ENCODE results near the gene MAEA. TPM values are rescaled to one million over a fixed set of nuclear protein-coding genes. Genes with fewer than 3 reads are reported as not detected.

The MAEA gene
- total and polyA plus RNA-seq, 2 of the 8 experiments (the other 6 are each of a cell fraction or from before 2014, with no cell fraction given) = 75.8 to 133 TPM

DNA sequence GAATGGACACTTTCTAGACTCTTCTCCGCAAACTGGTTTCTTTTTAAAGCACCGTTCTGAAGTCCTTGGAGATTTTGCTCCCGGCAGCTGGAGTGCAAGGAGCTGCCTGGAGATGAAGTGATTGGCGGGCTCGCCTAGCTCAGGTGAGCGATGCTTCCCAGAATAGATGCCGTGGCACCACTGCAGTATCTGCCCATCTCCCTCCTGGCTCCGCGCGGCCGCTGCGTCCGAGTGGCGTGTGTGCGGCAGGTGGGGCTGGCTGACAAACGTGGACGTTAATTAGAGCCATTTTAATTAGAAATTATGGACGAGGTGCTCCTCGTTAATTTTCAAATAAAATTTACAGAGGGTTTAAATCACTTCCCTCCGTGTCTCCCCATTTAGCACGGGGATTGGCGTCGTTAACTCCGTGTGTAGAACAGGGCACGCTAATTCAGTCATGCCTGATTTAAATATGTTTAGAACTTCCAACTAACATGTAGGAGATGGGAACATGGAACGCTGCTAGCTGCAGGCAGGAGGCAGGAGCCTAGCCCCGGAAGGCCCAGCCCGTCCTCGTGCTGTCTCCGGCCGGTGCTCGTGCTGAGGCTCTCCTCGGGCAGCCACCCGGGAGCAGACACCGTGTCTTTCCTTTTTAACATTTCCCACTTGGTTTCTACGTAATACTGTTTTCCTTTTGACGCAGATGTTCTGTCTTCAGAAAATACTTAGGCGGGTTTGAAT lies 68.9 kb downstream of the MAEA start:
- H3K79me2 ChIP-seq (ENCODE audit: control insufficient read depth in 1 of 2, insufficient read depth in 2 of 2, low read length in 2 of 2) = no peaks in the 10 kb centered on the region
- H3K14ac ChIP-seq (ENCODE audit: insufficient read length) = no peak overlapping the region
- no peak overlapping the region for H2BK20ac ChIP-seq (ENCODE audit: low read length)
- H2BK5ac ChIP-seq (ENCODE audit: low read depth, low read length) = no peak overlapping the region
- H3K4me3 ChIP-seq (ENCODE audit: extremely low read depth in 1 of 4, insufficient read depth in 2 of 4, low read depth in 3 of 4, low read length in 4 of 4) = no peak overlapping the region
- H4K91ac ChIP-seq (replicated peaks; ENCODE audit: insufficient read length, low read length) = no peak overlapping the region
- H3K4me1 ChIP-seq (replicated peaks in 1 of 4; ENCODE audit: control insufficient read depth in 3 of 4, insufficient read depth in 4 of 4, low read length in 3 of 4) = no peaks in the 10 kb centered on the region; a peak in 1 of 7 replicates
- H4K20me1 ChIP-seq (replicated peaks in 1 of 2; ENCODE audit: control insufficient read depth in 1 of 2, insufficient read depth in 2 of 2, low read length in 2 of 2) = peaks cover 3 to 16% of the 10 kb centered on the region in 2 experiments
- H2AFZ ChIP-seq (ENCODE audit: low read length) = no peak overlapping the region
- no peak overlapping the region for H3K18ac ChIP-seq (ENCODE audit: extremely low read depth, low read length)
- no peak overlapping the region for H2BK120ac ChIP-seq (replicated peaks; ENCODE audit: low read depth, low read length)
- H3K36me3 ChIP-seq (ENCODE audit: control insufficient read depth in 2 of 4, insufficient read depth in 4 of 4, low read length in 3 of 4) = peaks cover 0 to 21% (median 0%) of the 10 kb centered on the region in 4 experiments; a peak in 2 of 8 replicates
- H3K56ac ChIP-seq (replicated peaks; ENCODE audit: insufficient read length, low read depth, low read length) = no peak overlapping the region
- no peak overlapping the region for H3K4ac ChIP-seq (replicated peaks; ENCODE audit: insufficient read length, low read depth, low read length)
- H3K23ac ChIP-seq (ENCODE audit: insufficient read length) = no peak overlapping the region
- H3K79me1 ChIP-seq (ENCODE audit: low read depth, low read length) = no peaks in the 10 kb centered on the region; the same call in 1 of the 2 replicates
- no peak overlapping the region for H4K8ac ChIP-seq (ENCODE audit: extremely low read depth, insufficient read depth, low read length)
- H3K23me2 ChIP-seq (ENCODE audit: low read depth, low read length) = no peaks in the 10 kb centered on the region
- H2BK12ac ChIP-seq (ENCODE audit: low read depth, low read length) = no peak overlapping the region
- no peak overlapping the region for H2BK15ac ChIP-seq (ENCODE audit: low read length)
- no peak overlapping the region for H3K9ac ChIP-seq (replicated peaks in 1 of 4; ENCODE audit: extremely low read depth in 1 of 4, low read depth in 3 of 4, low read length in 3 of 4)
- no peaks in the 10 kb centered on the region for H3K9me3 ChIP-seq (ENCODE audit: insufficient read depth in 2 of 2, low read depth in 1 of 2, low read length in 1 of 2)
- no peak overlapping the region for H4K5ac ChIP-seq (ENCODE audit: insufficient read length, low read depth, low read length)
- DNase-seq (ENCODE audit: low read depth in 1 of 2, low spot score in 2 of 2) (no peak), FAIRE-seq (no peak)
- H3K27ac ChIP-seq (ENCODE audit: low read depth, low read length) = no peak overlapping the region
- H3K27me3 ChIP-seq (replicated peaks in 1 of 4; ENCODE audit: control insufficient read depth in 3 of 4, extremely low read depth in 1 of 4, insufficient read depth in 3 of 4, low read length in 3 of 4) = no peaks in the 10 kb centered on the region
- ChIA-PET POLR2A (ENCODE audit: partially characterized antibody) (no interaction called here), CTCF (ENCODE audit: partially characterized antibody) (interaction anchor here (0.9 to 2.5 kb wide), 7 partner anchors 10 to 335 kb away, joined by 3 to 6 read pairs (median 4); no protein-coding TSS in a partner anchor)
- H3K4me2 ChIP-seq (ENCODE audit: insufficient read depth in 1 of 2, low read depth in 2 of 2, low read length in 2 of 2) = no peak overlapping the region
- 91% methylated on average over 36 of the region's 38 CpGs; no CpG with 5 or more reads in 1 of the 2 experiments for WGBS, 2 experiments (ENCODE audit: extremely low coverage in 1 of 2, insufficient coverage in 1 of 2, insufficient read length in 1 of 2, insufficient replicate concordance in 2 of 2, low coverage in 1 of 2, low lambda C conversion rate in 2 of 2, missing lambda C conversion rate in 1 of 2)
- H2AK5ac ChIP-seq (ENCODE audit: low read depth, low read length) = no peak overlapping the region
- TF ChIP-seq GTF2F1 (IDR thresholded peaks at IDR 0.05; ENCODE audit: borderline replicate concordance, low read depth, low read length) (no peak), BCL11A (IDR thresholded peaks at IDR 0.05; ENCODE audit: low read depth in 2 of 2, low read length in 2 of 2) (no peak), ASH2L (IDR thresholded peaks at IDR 0.05; ENCODE audit: low read length) (no peak), TBP (IDR thresholded peaks at IDR 0.05; ENCODE audit: low read depth, low read length) (no peak), SAP30 (IDR thresholded peaks at IDR 0.05; ENCODE audit: insufficient read depth, insufficient replicate concordance, low read length) (no peak), PHF8 (conservative IDR thresholded peaks at IDR 0.05; ENCODE audit: low read depth, low read length) (no peak), KDM4A (IDR thresholded peaks at IDR 0.05; ENCODE audit: low read depth, low read length, severe bottlenecking) (no peak), BACH1 (IDR thresholded peaks at IDR 0.05; ENCODE audit: low read length) (no peak), TCF12 (IDR thresholded peaks at IDR 0.05; ENCODE audit: low read depth, low read length) (no peak), CREB1 (IDR thresholded peaks at IDR 0.05) (no peak), TEAD4 (IDR thresholded peaks at IDR 0.05; ENCODE audit: low read depth, low read length) (no peak), GABPA (IDR thresholded peaks at IDR 0.05; ENCODE audit: borderline replicate concordance, insufficient read depth, low read length) (no peak)
- TF ChIP-seq, protein P1, sequence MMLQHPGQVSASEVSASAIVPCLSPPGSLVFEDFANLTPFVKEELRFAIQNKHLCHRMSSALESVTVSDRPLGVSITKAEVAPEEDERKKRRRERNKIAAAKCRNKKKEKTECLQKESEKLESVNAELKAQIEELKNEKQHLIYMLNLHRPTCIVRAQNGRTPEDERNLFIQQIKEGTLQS (IDR thresholded peaks at IDR 0.05; ENCODE audit: insufficient read depth, low read depth, low read length) = no peak

All from H1 (cell line).